ENCODE measurements around the gene RFX1.

RFX1 gene

GRCh38 chr19:13942023-13942684, 64.0 kb downstream of the RFX1 start:
- no peak for DNase-seq (ENCODE audit: low spot score)

GRCh38 chr19:13938301-13939064, 67.6 kb downstream of the RFX1 start, which contains the start of gene PODNL1:
TSS of gene PODNL1 (minus strand) at chr19:13938417. CDS start at chr19:13938181, 236 bp downstream.
- TF ChIP-seq CTCF (IDR thresholded peaks at IDR 0.05; ENCODE audit: extremely low read depth, missing control alignments): no peak
- no peak for DNase-seq (ENCODE audit: low spot score)

More at GRCh38 chr19:13942023-13942684, 64.0 kb downstream of the RFX1 start:
- TF ChIP-seq CTCF (IDR thresholded peaks at IDR 0.05; ENCODE audit: extremely low read depth, missing control alignments): no peak

- no peak for TF ChIP-seq CTCF (IDR thresholded peaks at IDR 0.05; ENCODE audit: extremely low read depth, missing control alignments)
- DNase-seq (ENCODE audit: low spot score): no peak
Observed at GRCh38 chr19:13937479-13938300, 68.4 kb downstream of the RFX1 start.

- no peak for DNase-seq (ENCODE audit: low spot score)
- TF ChIP-seq CTCF (IDR thresholded peaks at IDR 0.05; ENCODE audit: extremely low read depth, missing control alignments): no peak
Observed at GRCh38 chr19:13935765-13936510, 70.2 kb downstream of the RFX1 start.

GRCh38 chr19:13934785-13935109, 71.4 kb downstream of the RFX1 start:
- no peak for DNase-seq (ENCODE audit: low spot score)
- no peak for TF ChIP-seq CTCF (IDR thresholded peaks at IDR 0.05; ENCODE audit: extremely low read depth, missing control alignments)

GRCh38 chr19:13932911-13933393, 73.2 kb downstream of the RFX1 start:
- DNase-seq (ENCODE audit: low spot score): no peak
- no peak for TF ChIP-seq CTCF (IDR thresholded peaks at IDR 0.05; ENCODE audit: extremely low read depth, missing control alignments)
